NT2/D1 (cell line): Measurements from ENCODE around the gene PPP3R1.

Source experiments
- SUZ12 ChIP-seq: IDR thresholded peaks from 2 replicates; pipeline ENCODE4 v1.6.1; 2011; ENCODE audit not compliant: insufficient read length, insufficient read depth; ENCODE audit errors: extremely low read depth
- YY1 ChIP-seq: IDR thresholded peaks from 2 replicates; pipeline ENCODE4 v1.6.1; 2011; ENCODE audit not compliant: insufficient read length, insufficient read depth
- ZNF274 ChIP-seq: IDR thresholded peaks from 2 replicates; pipeline ENCODE4 v1.6.1; 2011; ENCODE audit warnings: mild to moderate bottlenecking, low read depth, low read length

DNA sequence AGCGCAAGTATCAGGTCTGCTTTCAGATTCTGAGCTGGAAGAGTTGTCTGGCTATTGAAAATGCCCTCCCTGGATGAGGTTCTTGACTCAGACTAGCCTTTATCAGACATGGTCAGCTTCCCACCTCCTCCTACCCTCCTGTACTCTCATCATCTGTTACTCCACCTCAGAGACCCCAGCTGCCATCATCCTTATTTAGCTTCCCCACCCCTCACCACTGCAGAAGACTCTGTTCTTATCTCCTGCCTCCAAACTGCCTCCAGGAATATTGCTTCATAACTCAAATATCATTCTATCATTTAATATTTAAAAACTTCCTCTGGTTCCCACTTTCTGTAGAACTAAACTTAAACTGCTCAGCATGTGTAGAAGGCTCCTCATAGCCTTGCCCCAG, 31.1 kb upstream of the PPP3R1 start:
- TF ChIP-seq ZNF274 (no peak), YY1 (no peak), SUZ12 (no peak)
